MM.1S (cell line): ENCODE results near the gene SPRYD7.

Experiments
- DNase-seq: peaks from one replicate; pipeline ENCODE4 v3.0.0-alpha.2; 2015
- H2AFZ ChIP-seq: fragments of 300-600 bp; sonication (generic); 2 replicates; pipeline ENCODE4 v1.6.0; 2016; ENCODE audit warnings: antibody characterized with exemption, low read length
- H3F3A ChIP-seq: fragments of 300-600 bp; sonication (generic); 2 replicates; pipeline ENCODE4 v1.6.1; 2016; ENCODE audit warnings: mild to moderate bottlenecking, antibody characterized with exemption, low read length, moderate library complexity, mixed read lengths; ENCODE audit not compliant: insufficient read depth
- H3K27ac ChIP-seq: fragments of 300-600 bp; sonication (generic); 2 replicates; pipeline ENCODE4 v1.5.1; 2016; ENCODE audit warnings: mild to moderate bottlenecking, low read length
- H3K27me3 ChIP-seq: fragments of 300-600 bp; sonication (generic); replicated peaks from 2 replicates; pipeline ENCODE4 v1.6.0; 2016; ENCODE audit warnings: low read length; ENCODE audit not compliant: insufficient read depth
- H3K36me3 ChIP-seq: fragments of 300-600 bp; sonication (generic); replicated peaks from 2 replicates; pipeline ENCODE4 v1.6.1; 2016; ENCODE audit warnings: mild to moderate bottlenecking, low read length, mixed read lengths; ENCODE audit not compliant: insufficient read depth
- H3K4me1 ChIP-seq: fragments of 300-600 bp; sonication (generic); 2 replicates; pipeline ENCODE4 v1.6.1; 2016; ENCODE audit warnings: low read length, mixed read lengths
- H3K4me2 ChIP-seq: fragments of 300-600 bp; sonication (generic); 2 replicates; pipeline ENCODE4 v1.6.0; 2016; ENCODE audit warnings: low read depth, low read length
- H3K4me3 ChIP-seq: fragments of 300-600 bp; sonication (generic); 2 replicates; pipeline ENCODE4 v1.5.1; 2016; ENCODE audit warnings: low read length, mixed read lengths
- H3K79me2 ChIP-seq: fragments of 300-600 bp; sonication (generic); 2 replicates; pipeline ENCODE4 v1.6.1; 2016; ENCODE audit warnings: mixed run types, low read length, mixed read lengths
- H3K9ac ChIP-seq: fragments of 300-600 bp; sonication (generic); 2 replicates; pipeline ENCODE4 v1.6.1; 2016; ENCODE audit warnings: low read length, mixed read lengths
- H3K9me2 ChIP-seq: fragments of 300-600 bp; sonication (generic); replicated peaks from 2 replicates; pipeline ENCODE4 v1.6.1; 2016; ENCODE audit warnings: mild to moderate bottlenecking, low read length, mixed read lengths; ENCODE audit not compliant: insufficient read depth
- H3K9me3 ChIP-seq: fragments of 300-600 bp; sonication (generic); replicated peaks from 2 replicates; pipeline ENCODE4 v1.6.1; 2016; ENCODE audit warnings: mild to moderate bottlenecking, low read length, mixed read lengths; ENCODE audit not compliant: insufficient read depth
- H4K20me1 ChIP-seq: fragments of 300-600 bp; sonication (generic); 2 replicates; pipeline ENCODE4 v1.6.1; 2016; ENCODE audit warnings: mild to moderate bottlenecking, low read length, moderate library complexity, mixed read lengths; ENCODE audit not compliant: insufficient read depth
- CTCF ChIP-seq: fragments of 300-600 bp; sonication (generic); IDR thresholded peaks from 2 replicates; pipeline ENCODE4 v1.5.1; 2016; ENCODE audit warnings: antibody characterized with exemption, low read length, mixed read lengths
- EZH2 ChIP-seq: fragments of 300-600 bp; sonication (generic); optimal IDR thresholded peaks from 2 replicates; pipeline ENCODE3; 2017; ENCODE audit warnings: low read depth, mild to moderate bottlenecking, antibody characterized with exemption, low read length, mixed read lengths
- EZH2phosphoT487 ChIP-seq: fragments of 300-600 bp; sonication (generic); IDR thresholded peaks from 2 replicates; pipeline ENCODE4 v1.6.1; 2018; ENCODE audit warnings: antibody characterized with exemption, low read length

The SPRYD7 gene

GRCh38 chr13:49936075-49936967 lies at the start of gene SPRYD7:
Gene SPRYD7, minus strand, starts transcription at chr13:49936340. Its CDS starts 105 bp downstream, at chr13:49936235.
- TF ChIP-seq CTCF (peak; percentile 63), EZH2phosphoT487 (no peak), EZH2 (no peak)
- Histone ChIP-seq H3K79me2 (no peaks in the 10 kb centered on the region), H3K9me3 (no peaks in the 10 kb centered on the region), H3F3A (no peaks in the 10 kb centered on the region), H3K4me2 (peak within 1 kb of the TSS; percentile 66; the same call in 1 of the 2 replicates), H2AFZ (peak within 1 kb of the TSS; percentile 75), H3K9ac (peak within 1 kb of the TSS; percentile 65), H3K9me2 (no peaks in the 10 kb centered on the region), H3K27ac (peak within 1 kb of the TSS; percentile 32; the same call in 1 of the 2 replicates), H4K20me1 (no peaks in the 10 kb centered on the region), H3K4me3 (peak within 1 kb of the TSS; percentile 78), H3K4me1 (no peaks in the 10 kb centered on the region), H3K27me3 (no peaks in the 10 kb centered on the region), H3K36me3 (no peaks in the 10 kb centered on the region)
- DNase-seq: peak; percentile 92

- no peak overlapping the region for H3K27ac ChIP-seq
- no peak overlapping the region for H3K4me3 ChIP-seq
- H3K4me1 ChIP-seq: no peaks in the 10 kb centered on the region
- no peaks in the 10 kb centered on the region for H3K27me3 ChIP-seq
- no peaks in the 10 kb centered on the region for H3K9me3 ChIP-seq
- no peak overlapping the region for H3K9ac ChIP-seq
- no peaks in the 10 kb centered on the region for H3K9me2 ChIP-seq
- DNase-seq: no peak
- no peak overlapping the region for H3K4me2 ChIP-seq
- no peaks in the 10 kb centered on the region for H4K20me1 ChIP-seq
- H3F3A ChIP-seq: no peaks in the 10 kb centered on the region
- H3K36me3 ChIP-seq: no peaks in the 10 kb centered on the region
- no peak for TF ChIP-seq CTCF
- no peak for TF ChIP-seq EZH2
- no peak for TF ChIP-seq EZH2phosphoT487
- no peaks in the 10 kb centered on the region for H3K79me2 ChIP-seq
- no peak overlapping the region for H2AFZ ChIP-seq
Observed at GRCh38 chr13:49985129-49985528, 49.0 kb upstream of the SPRYD7 start.

GRCh38 chr13:49980266-49980665 lies 44.1 kb upstream of the SPRYD7 start:
- TF ChIP-seq CTCF: no peak
- TF ChIP-seq EZH2: no peak
- TF ChIP-seq EZH2phosphoT487: no peak
- H3F3A ChIP-seq: no peaks in the 10 kb centered on the region
- H3K9me3 ChIP-seq: no peaks in the 10 kb centered on the region
- H3K4me1 ChIP-seq: no peaks in the 10 kb centered on the region
- no peaks in the 10 kb centered on the region for H3K27me3 ChIP-seq
- no peaks in the 10 kb centered on the region for H3K36me3 ChIP-seq
- no peak overlapping the region for H3K4me2 ChIP-seq
- H3K27ac ChIP-seq: no peak overlapping the region
- H2AFZ ChIP-seq: no peak overlapping the region
- no peak overlapping the region for H3K9ac ChIP-seq
- no peaks in the 10 kb centered on the region for H4K20me1 ChIP-seq
- H3K4me3 ChIP-seq: no peak overlapping the region
- no peaks in the 10 kb centered on the region for H3K9me2 ChIP-seq
- H3K79me2 ChIP-seq: no peaks in the 10 kb centered on the region
- no peak for DNase-seq
